Measurements from ENCODE around the gene MAPK8IP1. TPM values are rescaled to one million over a fixed set of nuclear protein-coding genes. Genes with fewer than 3 reads are reported as not detected.

Gene MAPK8IP1
- total RNA-seq, 1 donor from 2014 or later = 3.7 TPM

GRCh38 chr11:45881708-45882368, 3.6 kb upstream of the MAPK8IP1 start:
- no peak overlapping the region for H3K9ac ChIP-seq

DNA sequence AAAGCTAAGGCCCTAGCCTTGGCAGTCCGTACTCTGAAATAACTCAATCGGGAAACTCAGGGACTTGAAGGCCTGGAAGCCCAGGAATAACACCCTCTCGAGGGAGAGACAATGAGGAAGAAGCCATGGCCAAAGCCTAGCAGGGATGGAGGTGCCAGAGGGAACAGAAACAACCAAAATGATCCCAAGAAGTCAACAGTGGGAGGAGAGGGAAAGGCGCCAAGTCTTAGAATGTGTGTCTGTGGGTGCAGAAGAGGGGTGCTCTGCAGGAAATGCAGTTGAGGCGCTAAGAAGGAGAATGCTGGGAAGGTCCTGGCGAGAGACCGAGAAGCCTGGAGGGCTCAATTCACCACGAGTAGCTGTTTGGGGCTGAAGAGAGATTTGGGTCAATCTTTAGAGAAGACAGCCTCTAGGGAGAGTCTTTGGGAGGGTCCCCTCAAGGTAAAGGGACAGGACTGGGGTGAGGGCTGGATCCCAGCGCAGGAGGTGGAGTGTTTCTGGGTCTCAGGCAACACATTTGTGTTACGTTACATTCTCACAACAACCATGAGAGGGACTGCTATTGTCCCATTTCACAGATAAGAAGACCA, 760 bp upstream of the MAPK8IP1 start:
- DNase-seq (ENCODE audit: low spot score) = no peak
- Histone ChIP-seq H3K27me3 (peaks cover 11% of the 10 kb centered on the region), H3K4me2 (no peak overlapping the region), H3K9me3 (ENCODE audit: low read depth) (no peaks in the 10 kb centered on the region), H2AFZ (replicated peaks) (no peak overlapping the region), H3F3A (ENCODE audit: low read depth) (peaks cover 12% of the 10 kb centered on the region), H3K4me1 (peaks cover 3% of the 10 kb centered on the region), H3K79me2 (ENCODE audit: low read depth) (no peaks in the 10 kb centered on the region), H3K36me3 (no peaks in the 10 kb centered on the region), H3K4me3 (no peak overlapping the region), H3K9ac (no peak overlapping the region), H3K27ac (no peak overlapping the region), H4K20me1 (ENCODE audit: low read depth) (peaks cover 40% of the 10 kb centered on the region)
- Mint-ChIP-seq H3K36me3 (peaks cover 4% of the 10 kb centered on the region), H3K9me3 (no peaks in the 10 kb centered on the region), H3K27me3 (ENCODE audit: insufficient read depth, low read depth) (peaks cover 11% of the 10 kb centered on the region), H3K4me1 (peaks cover 9% of the 10 kb centered on the region), H3K4me3 (peak overlapping the region; percentile 79), H3K27ac (no peak overlapping the region)
- TF ChIP-seq EZH2phosphoT487 (IDR thresholded peaks at IDR 0.05) = no peak
- TF ChIP-seq EZH2 (IDR thresholded peaks at IDR 0.05) = no peak
- TF ChIP-seq CTCF (IDR thresholded peaks at IDR 0.05) = no peak

More at GRCh38 chr11:45881708-45882368, 3.6 kb upstream of the MAPK8IP1 start:
- DNase-seq (ENCODE audit: low spot score) = no peak
- no peak overlapping the region for H3K4me3 ChIP-seq
- H3K4me1 Mint-ChIP-seq = peaks cover 10% of the 10 kb centered on the region
- peaks cover 4% of the 10 kb centered on the region for H3K36me3 Mint-ChIP-seq
- H3K4me2 ChIP-seq = no peak overlapping the region
- H3K9me3 Mint-ChIP-seq = no peaks in the 10 kb centered on the region
- no peaks in the 10 kb centered on the region for H3K9me3 ChIP-seq (ENCODE audit: low read depth)
- H3K79me2 ChIP-seq (ENCODE audit: low read depth) = no peaks in the 10 kb centered on the region
- H3K4me3 Mint-ChIP-seq = no peak overlapping the region
- H2AFZ ChIP-seq (replicated peaks) = no peak overlapping the region
- H3F3A ChIP-seq (ENCODE audit: low read depth) = peaks cover 12% of the 10 kb centered on the region
- H3K27me3 ChIP-seq = peaks cover 11% of the 10 kb centered on the region
- peaks cover 9% of the 10 kb centered on the region for H3K4me1 ChIP-seq
- no peaks in the 10 kb centered on the region for H3K36me3 ChIP-seq
- H3K27ac Mint-ChIP-seq = no peak overlapping the region
- peaks cover 30% of the 10 kb centered on the region for H4K20me1 ChIP-seq (ENCODE audit: low read depth)
- H3K27ac ChIP-seq = no peak overlapping the region
- H3K27me3 Mint-ChIP-seq (ENCODE audit: insufficient read depth, low read depth) = peaks cover 6% of the 10 kb centered on the region
- TF ChIP-seq EZH2phosphoT487 (IDR thresholded peaks at IDR 0.05) = no peak

- Mint-ChIP-seq H3K27me3 (ENCODE audit: insufficient read depth, low read depth) (peaks cover 11% of the 10 kb centered on the region), H3K27ac (no peak overlapping the region), H3K4me3 (peak overlapping the region; percentile 74), H3K9me3 (no peaks in the 10 kb centered on the region), H3K36me3 (peaks cover 4% of the 10 kb centered on the region), H3K4me1 (peaks cover 9% of the 10 kb centered on the region)
- H3K27me3 ChIP-seq = peaks cover 11% of the 10 kb centered on the region
- H3K4me3 ChIP-seq = peak overlapping the region; percentile 67
- no peak overlapping the region for H3K27ac ChIP-seq
- H3K9ac ChIP-seq = no peak overlapping the region
- H3F3A ChIP-seq (ENCODE audit: low read depth) = peaks cover 12% of the 10 kb centered on the region
- peak overlapping the region; percentile 91 for H3K4me2 ChIP-seq
- H3K9me3 ChIP-seq (ENCODE audit: low read depth) = no peaks in the 10 kb centered on the region
- TF ChIP-seq EZH2phosphoT487 (IDR thresholded peaks at IDR 0.05) = no peak
- TF ChIP-seq EZH2 (IDR thresholded peaks at IDR 0.05) = peak; percentile 28
- TF ChIP-seq CTCF (IDR thresholded peaks at IDR 0.05) = no peak
- no peaks in the 10 kb centered on the region for H3K79me2 ChIP-seq (ENCODE audit: low read depth)
- no peaks in the 10 kb centered on the region for H3K36me3 ChIP-seq
- H4K20me1 ChIP-seq (ENCODE audit: low read depth) = peaks cover 40% of the 10 kb centered on the region
- H2AFZ ChIP-seq (replicated peaks) = peak overlapping the region; percentile 64
- H3K4me1 ChIP-seq = peaks cover 3% of the 10 kb centered on the region
- DNase-seq (ENCODE audit: low spot score) = peak; percentile 64
Measured at GRCh38 chr11:45885921-45886721, 670 bp downstream of the MAPK8IP1 start.

Data from neural progenitor cell (in vitro differentiated cells).